ENCODE data around the gene CMIP.

CMIP gene

GRCh38 chr16:81744385-81744784 is 299.8 kb downstream of the CMIP start:
- Histone ChIP-seq H3K9me3 (ENCODE audit: insufficient read depth, low read length) (no peaks in the 10 kb centered on the region), H3K27me3 (ENCODE audit: insufficient read depth, insufficient read length) (no peaks in the 10 kb centered on the region), H3K36me3 (ENCODE audit: insufficient read depth, insufficient read length, low read length) (no peaks in the 10 kb centered on the region), H3K9ac (ENCODE audit: insufficient read length, low read depth) (no peak overlapping the region), H3K4me3 (ENCODE audit: insufficient read length, low read depth) (no peak overlapping the region), H3K4me1 (ENCODE audit: insufficient read depth, insufficient read length) (peaks cover 7% of the 10 kb centered on the region)
- no peak for DNase-seq (ENCODE audit: low read depth, low spot score)
- no peak for TF ChIP-seq SUZ12 (IDR thresholded peaks at IDR 0.05; ENCODE audit: extremely low read depth, insufficient read depth, insufficient read length)
- no peak for TF ChIP-seq ZNF274 (IDR thresholded peaks at IDR 0.05; ENCODE audit: low read depth, low read length)
- no peak for TF ChIP-seq YY1 (IDR thresholded peaks at IDR 0.05; ENCODE audit: insufficient read depth, insufficient read length)

GRCh38 chr16:81744911-81745310 is 300.3 kb downstream of the CMIP start:
- H3K9me3 ChIP-seq (ENCODE audit: insufficient read depth, low read length) = no peaks in the 10 kb centered on the region
- H3K4me3 ChIP-seq (ENCODE audit: insufficient read length, low read depth) = no peak overlapping the region
- no peaks in the 10 kb centered on the region for H3K27me3 ChIP-seq (ENCODE audit: insufficient read depth, insufficient read length)
- no peak for TF ChIP-seq SUZ12 (IDR thresholded peaks at IDR 0.05; ENCODE audit: extremely low read depth, insufficient read depth, insufficient read length)
- no peak for TF ChIP-seq ZNF274 (IDR thresholded peaks at IDR 0.05; ENCODE audit: low read depth, low read length)
- TF ChIP-seq YY1 (IDR thresholded peaks at IDR 0.05; ENCODE audit: insufficient read depth, insufficient read length) = no peak
- H3K4me1 ChIP-seq (ENCODE audit: insufficient read depth, insufficient read length) = peaks cover 7% of the 10 kb centered on the region
- DNase-seq (ENCODE audit: low read depth, low spot score) = no peak
- no peak overlapping the region for H3K9ac ChIP-seq (ENCODE audit: insufficient read length, low read depth)
- H3K36me3 ChIP-seq (ENCODE audit: insufficient read depth, insufficient read length, low read length) = no peaks in the 10 kb centered on the region

GRCh38 chr16:81745704-81746558 is 301.3 kb downstream of the CMIP start:
- no peak for DNase-seq (ENCODE audit: low read depth, low spot score)
- peak overlapping the region; percentile 61 for H3K9ac ChIP-seq (ENCODE audit: insufficient read length, low read depth)
- TF ChIP-seq YY1 (IDR thresholded peaks at IDR 0.05; ENCODE audit: insufficient read depth, insufficient read length) = no peak
- TF ChIP-seq SUZ12 (IDR thresholded peaks at IDR 0.05; ENCODE audit: extremely low read depth, insufficient read depth, insufficient read length) = no peak
- no peak for TF ChIP-seq ZNF274 (IDR thresholded peaks at IDR 0.05; ENCODE audit: low read depth, low read length)

GRCh38 chr16:81746566-81746965 is 302.0 kb downstream of the CMIP start:
- H3K4me1 ChIP-seq (ENCODE audit: insufficient read depth, insufficient read length) = peaks cover 5% of the 10 kb centered on the region
- DNase-seq (ENCODE audit: low read depth, low spot score) = no peak
- no peaks in the 10 kb centered on the region for H3K36me3 ChIP-seq (ENCODE audit: insufficient read depth, insufficient read length, low read length)
- H3K9ac ChIP-seq (ENCODE audit: insufficient read length, low read depth) = peak overlapping the region; percentile 61
- TF ChIP-seq ZNF274 (IDR thresholded peaks at IDR 0.05; ENCODE audit: low read depth, low read length) = no peak
- no peak for TF ChIP-seq SUZ12 (IDR thresholded peaks at IDR 0.05; ENCODE audit: extremely low read depth, insufficient read depth, insufficient read length)
- TF ChIP-seq YY1 (IDR thresholded peaks at IDR 0.05; ENCODE audit: insufficient read depth, insufficient read length) = no peak
- H3K9me3 ChIP-seq (ENCODE audit: insufficient read depth, low read length) = no peaks in the 10 kb centered on the region
- no peaks in the 10 kb centered on the region for H3K27me3 ChIP-seq (ENCODE audit: insufficient read depth, insufficient read length)
- H3K4me3 ChIP-seq (ENCODE audit: insufficient read length, low read depth) = peak overlapping the region; percentile 65

More at GRCh38 chr16:81745704-81746558, 301.3 kb downstream of the CMIP start:
- Histone ChIP-seq H3K27me3 (ENCODE audit: insufficient read depth, insufficient read length) (no peaks in the 10 kb centered on the region), H3K36me3 (ENCODE audit: insufficient read depth, insufficient read length, low read length) (no peaks in the 10 kb centered on the region), H3K9me3 (ENCODE audit: insufficient read depth, low read length) (no peaks in the 10 kb centered on the region), H3K4me1 (ENCODE audit: insufficient read depth, insufficient read length) (peaks cover 5% of the 10 kb centered on the region), H3K4me3 (ENCODE audit: insufficient read length, low read depth) (peak overlapping the region; percentile 65)

GRCh38 chr16:81748476-81749198 is 304.0 kb downstream of the CMIP start:
- Histone ChIP-seq H3K9ac (ENCODE audit: insufficient read length, low read depth) (no peak overlapping the region), H3K4me1 (ENCODE audit: insufficient read depth, insufficient read length) (peaks cover 10% of the 10 kb centered on the region), H3K27me3 (ENCODE audit: insufficient read depth, insufficient read length) (no peaks in the 10 kb centered on the region), H3K4me3 (ENCODE audit: insufficient read length, low read depth) (no peak overlapping the region), H3K9me3 (ENCODE audit: insufficient read depth, low read length) (no peaks in the 10 kb centered on the region), H3K36me3 (ENCODE audit: insufficient read depth, insufficient read length, low read length) (no peaks in the 10 kb centered on the region)
- no peak for DNase-seq (ENCODE audit: low read depth, low spot score)
- TF ChIP-seq ZNF274 (IDR thresholded peaks at IDR 0.05; ENCODE audit: low read depth, low read length) (no peak), YY1 (IDR thresholded peaks at IDR 0.05; ENCODE audit: insufficient read depth, insufficient read length) (no peak), SUZ12 (IDR thresholded peaks at IDR 0.05; ENCODE audit: extremely low read depth, insufficient read depth, insufficient read length) (no peak)

- H3K4me3 ChIP-seq (ENCODE audit: insufficient read length, low read depth) = no peak overlapping the region
- H3K36me3 ChIP-seq (ENCODE audit: insufficient read depth, insufficient read length, low read length) = no peaks in the 10 kb centered on the region
- peaks cover 10% of the 10 kb centered on the region for H3K4me1 ChIP-seq (ENCODE audit: insufficient read depth, insufficient read length)
- no peak overlapping the region for H3K9ac ChIP-seq (ENCODE audit: insufficient read length, low read depth)
- no peaks in the 10 kb centered on the region for H3K27me3 ChIP-seq (ENCODE audit: insufficient read depth, insufficient read length)
- H3K9me3 ChIP-seq (ENCODE audit: insufficient read depth, low read length) = no peaks in the 10 kb centered on the region
- no peak for TF ChIP-seq YY1 (IDR thresholded peaks at IDR 0.05; ENCODE audit: insufficient read depth, insufficient read length)
- no peak for TF ChIP-seq SUZ12 (IDR thresholded peaks at IDR 0.05; ENCODE audit: extremely low read depth, insufficient read depth, insufficient read length)
- TF ChIP-seq ZNF274 (IDR thresholded peaks at IDR 0.05; ENCODE audit: low read depth, low read length) = no peak
- no peak for DNase-seq (ENCODE audit: low read depth, low spot score)
These were observed 307.7 kb downstream of the CMIP start for GRCh38 chr16:81752225-81752875.

- Histone ChIP-seq H3K4me3 (ENCODE audit: insufficient read length, low read depth) (no peak overlapping the region), H3K4me1 (ENCODE audit: insufficient read depth, insufficient read length) (peaks cover 10% of the 10 kb centered on the region), H3K36me3 (ENCODE audit: insufficient read depth, insufficient read length, low read length) (no peaks in the 10 kb centered on the region), H3K9ac (ENCODE audit: insufficient read length, low read depth) (no peak overlapping the region), H3K9me3 (ENCODE audit: insufficient read depth, low read length) (no peaks in the 10 kb centered on the region), H3K27me3 (ENCODE audit: insufficient read depth, insufficient read length) (no peaks in the 10 kb centered on the region)
- no peak for TF ChIP-seq YY1 (IDR thresholded peaks at IDR 0.05; ENCODE audit: insufficient read depth, insufficient read length)
- no peak for TF ChIP-seq ZNF274 (IDR thresholded peaks at IDR 0.05; ENCODE audit: low read depth, low read length)
- TF ChIP-seq SUZ12 (IDR thresholded peaks at IDR 0.05; ENCODE audit: extremely low read depth, insufficient read depth, insufficient read length) = no peak
- DNase-seq (ENCODE audit: low read depth, low spot score) = no peak
These were observed 308.2 kb downstream of the CMIP start for GRCh38 chr16:81752876-81753227.

Measured in NT2/D1 (cell line).